ENCODE data around the gene TMEM209.

DNA sequence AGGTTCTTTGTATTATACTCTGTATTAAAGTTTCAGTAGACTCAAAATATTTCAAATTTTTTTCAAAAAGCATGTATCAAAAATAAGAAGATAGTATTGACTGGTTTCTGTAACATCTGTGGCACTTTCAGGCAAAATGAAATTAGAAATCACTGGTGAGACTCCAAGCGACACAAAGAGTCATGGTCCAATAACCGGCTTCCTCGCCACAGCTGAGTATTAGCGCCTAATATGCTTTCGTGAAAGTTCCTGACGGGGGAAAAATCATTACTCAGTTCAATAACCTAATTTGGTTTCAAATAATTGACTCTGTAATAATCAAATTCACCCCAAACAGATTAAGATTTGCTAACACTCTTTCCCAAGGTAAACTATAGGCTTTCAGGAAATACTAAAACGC is 13.4 kb downstream of the TMEM209 start:
- TF ChIP-seq POLR2A (IDR thresholded peaks at IDR 0.05) (no peak), POLR2AphosphoS5 (IDR thresholded peaks at IDR 0.05) (no peak)
- TF ChIP-seq, protein P1, sequence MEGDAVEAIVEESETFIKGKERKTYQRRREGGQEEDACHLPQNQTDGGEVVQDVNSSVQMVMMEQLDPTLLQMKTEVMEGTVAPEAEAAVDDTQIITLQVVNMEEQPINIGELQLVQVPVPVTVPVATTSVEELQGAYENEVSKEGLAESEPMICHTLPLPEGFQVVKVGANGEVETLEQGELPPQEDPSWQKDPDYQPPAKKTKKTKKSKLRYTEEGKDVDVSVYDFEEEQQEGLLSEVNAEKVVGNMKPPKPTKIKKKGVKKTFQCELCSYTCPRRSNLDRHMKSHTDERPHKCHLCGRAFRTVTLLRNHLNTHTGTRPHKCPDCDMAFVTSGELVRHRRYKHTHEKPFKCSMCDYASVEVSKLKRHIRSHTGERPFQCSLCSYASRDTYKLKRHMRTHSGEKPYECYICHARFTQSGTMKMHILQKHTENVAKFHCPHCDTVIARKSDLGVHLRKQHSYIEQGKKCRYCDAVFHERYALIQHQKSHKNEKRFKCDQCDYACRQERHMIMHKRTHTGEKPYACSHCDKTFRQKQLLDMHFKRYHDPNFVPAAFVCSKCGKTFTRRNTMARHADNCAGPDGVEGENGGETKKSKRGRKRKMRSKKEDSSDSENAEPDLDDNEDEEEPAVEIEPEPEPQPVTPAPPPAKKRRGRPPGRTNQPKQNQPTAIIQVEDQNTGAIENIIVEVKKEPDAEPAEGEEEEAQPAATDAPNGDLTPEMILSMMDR (IDR thresholded peaks at IDR 0.05): no peak
